IPS-18a (cell line): ENCODE measurements around the gene SLC39A13.

ENCODE experiments used
- H3K27ac ChIP-seq: one replicate; pipeline ENCODE4 v1.5.1; 2013; ENCODE audit warnings: low read length
- H3K27me3 ChIP-seq: one replicate; pipeline ENCODE4 v1.6.1; 2013; ENCODE audit warnings: mild to moderate bottlenecking, low read length; ENCODE audit not compliant: control insufficient read depth, insufficient read depth
- H3K36me3 ChIP-seq: one replicate; pipeline ENCODE4 v1.6.1; 2013; ENCODE audit warnings: low read depth, low read length; ENCODE audit not compliant: control insufficient read depth
- H3K4me1 ChIP-seq: one replicate; pipeline ENCODE4 v1.6.1; 2013; ENCODE audit warnings: low read depth, low read length; ENCODE audit not compliant: control insufficient read depth
- H3K4me3 ChIP-seq: one replicate; pipeline ENCODE4 v1.5.1; 2013; ENCODE audit warnings: low read length
- H3K9ac ChIP-seq: one replicate; pipeline ENCODE4 v1.6.1; 2013; ENCODE audit warnings: mild to moderate bottlenecking, low read length, moderate library complexity
- H3K9me3 ChIP-seq: one replicate; pipeline ENCODE4 v1.6.1; 2013; ENCODE audit warnings: low read depth, low read length; ENCODE audit not compliant: control insufficient read depth

SLC39A13 gene

DNA sequence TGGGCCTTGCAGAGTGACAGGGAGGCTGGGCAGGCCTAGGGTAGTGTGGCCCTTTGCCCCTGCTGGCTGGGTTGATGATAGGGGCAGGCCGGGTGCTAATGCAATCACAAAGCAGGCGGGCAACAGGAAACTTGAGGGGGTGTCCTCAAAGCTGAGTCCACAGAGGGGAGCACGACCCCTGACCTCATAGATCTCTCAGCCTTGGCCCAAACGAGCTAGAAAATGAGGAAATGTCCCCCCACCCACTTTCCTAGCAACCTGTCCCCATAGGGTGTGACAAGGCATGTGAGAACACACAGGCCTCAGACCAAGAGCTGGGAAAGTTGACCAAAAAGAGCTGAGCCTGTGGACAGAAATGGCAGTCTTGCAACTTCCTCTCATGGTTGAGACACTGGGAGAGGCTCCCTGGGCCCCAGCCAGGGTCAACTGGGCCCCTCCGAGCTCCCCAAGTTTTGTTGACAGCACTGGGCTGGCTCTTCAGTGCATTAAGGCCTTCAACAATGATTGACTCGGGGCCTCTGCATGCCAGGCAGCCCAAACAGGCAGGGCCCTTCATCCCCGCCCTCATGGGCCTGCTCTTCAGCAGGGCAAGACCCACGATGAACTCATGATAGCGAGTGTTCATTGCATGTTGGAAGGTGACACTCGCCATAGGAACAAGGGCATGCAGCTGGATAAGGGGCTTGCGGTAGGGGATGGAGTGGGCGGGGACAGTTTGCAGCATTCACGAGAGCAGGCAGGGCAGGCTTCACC lies 20.3 kb upstream of the SLC39A13 start:
- Histone ChIP-seq H3K4me1 (no peaks in the 10 kb centered on the region), H3K9ac (no peak overlapping the region), H3K9me3 (no peaks in the 10 kb centered on the region), H3K27ac (no peak overlapping the region), H3K27me3 (no peaks in the 10 kb centered on the region), H3K4me3 (no peak overlapping the region), H3K36me3 (no peaks in the 10 kb centered on the region)

- Histone ChIP-seq H3K9me3 (no peaks in the 10 kb centered on the region), H3K27me3 (no peaks in the 10 kb centered on the region), H3K27ac (no peak overlapping the region), H3K4me1 (no peaks in the 10 kb centered on the region), H3K9ac (no peak overlapping the region), H3K36me3 (no peaks in the 10 kb centered on the region), H3K4me3 (no peak overlapping the region)
These were observed 19.5 kb upstream of the SLC39A13 start for GRCh38 chr11:47388697-47389576.

DNA sequence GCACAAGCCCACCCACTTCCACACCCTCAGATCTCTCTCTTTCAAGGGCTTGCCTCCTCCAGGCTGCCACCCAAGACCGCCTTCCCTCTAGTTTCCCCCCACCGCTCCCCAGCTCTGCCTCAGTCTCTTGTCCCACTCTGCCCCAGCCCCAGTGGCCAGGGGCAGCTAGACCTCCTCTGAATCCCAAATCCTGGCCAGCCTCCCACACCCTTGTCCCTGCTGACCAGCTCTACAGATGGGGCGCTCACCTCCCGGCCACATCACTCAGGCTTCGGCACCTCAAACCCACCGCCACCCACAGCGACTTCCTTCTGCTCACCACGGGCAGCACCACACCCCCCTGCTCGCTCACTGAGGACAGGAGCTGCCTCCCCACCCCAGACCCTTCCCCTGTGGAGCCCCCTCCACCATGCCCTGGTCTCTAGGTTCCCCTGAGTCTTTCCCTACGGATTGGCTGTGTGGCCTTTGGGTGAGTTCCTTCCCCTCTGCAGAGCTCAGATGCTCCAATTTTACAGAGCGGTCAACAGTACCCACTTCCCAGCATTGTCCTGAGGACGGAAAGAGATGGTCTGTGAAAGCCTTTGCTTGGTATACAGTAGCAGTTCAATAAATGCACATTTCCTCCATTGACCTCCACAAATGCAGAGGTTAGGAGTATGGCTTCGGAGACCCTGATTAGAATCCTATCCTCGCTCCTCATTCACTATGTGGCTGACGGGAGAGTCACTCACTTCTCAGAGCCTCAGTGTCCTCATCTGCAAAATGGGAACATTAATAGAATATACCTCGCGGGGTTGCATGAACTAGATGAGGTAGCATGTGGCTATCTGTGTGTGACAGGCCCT lies 18.6 kb upstream of the SLC39A13 start:
- H3K4me3 ChIP-seq = no peak overlapping the region
- H3K4me1 ChIP-seq = no peaks in the 10 kb centered on the region
- H3K9me3 ChIP-seq = no peaks in the 10 kb centered on the region
- H3K27me3 ChIP-seq = no peaks in the 10 kb centered on the region
- no peak overlapping the region for H3K27ac ChIP-seq
- no peaks in the 10 kb centered on the region for H3K36me3 ChIP-seq
- H3K9ac ChIP-seq = no peak overlapping the region

GRCh38 chr11:47390422-47390760 lies 18.0 kb upstream of the SLC39A13 start:
- Histone ChIP-seq H3K4me3 (no peak overlapping the region), H3K4me1 (no peaks in the 10 kb centered on the region), H3K27ac (no peak overlapping the region), H3K9ac (no peak overlapping the region), H3K27me3 (no peaks in the 10 kb centered on the region), H3K36me3 (no peaks in the 10 kb centered on the region), H3K9me3 (no peaks in the 10 kb centered on the region)

DNA sequence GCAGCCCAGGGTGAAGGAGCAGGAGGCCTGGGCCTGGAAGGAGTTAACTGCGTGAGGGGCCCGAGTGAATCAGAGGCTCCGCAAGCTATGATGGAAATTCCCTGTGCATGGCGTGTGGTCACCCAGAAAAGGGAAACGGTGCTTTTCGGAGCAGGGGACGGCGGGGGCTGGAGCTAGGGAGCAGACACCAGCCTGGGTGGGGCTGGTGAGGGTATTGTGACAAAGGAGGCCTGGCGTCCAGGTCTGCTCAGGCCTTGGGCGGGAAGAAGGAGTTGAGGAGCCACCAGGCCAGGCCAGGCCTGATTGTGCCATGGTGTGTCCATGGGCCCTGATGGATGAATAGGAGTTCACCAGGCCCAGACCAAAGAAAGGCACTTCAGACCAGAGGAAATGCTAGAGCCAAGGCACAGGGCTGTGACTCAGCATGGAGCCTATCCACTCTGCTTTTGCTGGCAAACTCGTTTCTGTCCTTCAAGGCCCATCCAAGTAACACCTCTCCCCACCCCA lies 17.3 kb upstream of the SLC39A13 start:
- no peak overlapping the region for H3K27ac ChIP-seq
- no peaks in the 10 kb centered on the region for H3K27me3 ChIP-seq
- no peak overlapping the region for H3K9ac ChIP-seq
- no peaks in the 10 kb centered on the region for H3K4me1 ChIP-seq
- no peaks in the 10 kb centered on the region for H3K9me3 ChIP-seq
- H3K36me3 ChIP-seq = no peaks in the 10 kb centered on the region
- no peak overlapping the region for H3K4me3 ChIP-seq

- Histone ChIP-seq H3K4me3 (no peak overlapping the region), H3K36me3 (no peaks in the 10 kb centered on the region), H3K27me3 (no peaks in the 10 kb centered on the region), H3K27ac (no peak overlapping the region), H3K9ac (no peak overlapping the region), H3K9me3 (no peaks in the 10 kb centered on the region), H3K4me1 (no peaks in the 10 kb centered on the region)
These were observed 16.5 kb upstream of the SLC39A13 start for GRCh38 chr11:47391711-47392432.

- H3K4me3 ChIP-seq = no peak overlapping the region
- no peak overlapping the region for H3K27ac ChIP-seq
- H3K9ac ChIP-seq = no peak overlapping the region
- no peaks in the 10 kb centered on the region for H3K36me3 ChIP-seq
- H3K9me3 ChIP-seq = no peaks in the 10 kb centered on the region
- no peaks in the 10 kb centered on the region for H3K4me1 ChIP-seq
- no peaks in the 10 kb centered on the region for H3K27me3 ChIP-seq
These were observed 15.7 kb upstream of the SLC39A13 start for GRCh38 chr11:47392546-47393162.

DNA sequence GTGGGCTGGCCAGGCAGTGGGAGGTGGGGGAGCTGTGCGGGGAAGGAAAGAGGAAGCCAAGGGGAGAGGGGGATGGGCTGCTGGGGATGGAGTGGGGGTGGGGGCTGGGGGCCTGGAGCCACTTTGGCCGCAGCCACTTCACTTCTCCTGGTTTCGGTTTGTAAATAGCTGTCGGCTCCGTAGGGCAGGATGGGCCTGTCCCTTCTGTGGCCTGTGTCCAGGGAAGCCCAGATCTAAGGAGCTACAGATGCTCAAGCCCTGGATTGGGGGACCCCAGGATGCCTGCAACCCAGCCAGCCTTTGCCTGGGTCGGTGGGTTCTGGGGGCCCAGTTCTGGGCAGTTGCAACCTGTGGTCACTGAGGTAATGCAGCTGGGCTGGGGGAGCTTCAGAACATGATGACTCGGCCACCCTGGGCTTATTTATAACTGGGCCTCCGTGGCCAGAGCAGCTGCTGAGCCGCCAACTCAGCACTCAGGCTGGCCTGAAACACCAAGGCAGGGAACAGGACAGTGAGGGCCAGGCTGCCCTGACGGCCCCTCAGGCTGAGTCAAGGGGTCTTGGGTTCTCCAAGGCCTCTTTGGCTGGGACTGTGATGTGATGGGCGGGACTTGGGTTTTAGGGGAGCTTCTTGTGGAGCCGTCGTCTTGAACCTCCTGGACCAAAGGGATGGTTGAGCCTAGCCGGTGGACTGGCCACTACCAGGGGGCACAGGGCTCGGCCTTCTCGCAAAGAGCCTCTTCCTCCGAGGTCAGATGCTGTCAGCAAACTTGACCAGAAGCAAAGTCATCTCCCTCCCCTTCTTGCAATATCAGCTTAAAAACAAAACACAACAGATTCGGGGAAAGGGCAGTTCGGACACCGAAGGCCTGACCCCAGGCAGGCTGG lies 15.0 kb upstream of the SLC39A13 start:
- Histone ChIP-seq H3K9me3 (no peaks in the 10 kb centered on the region), H3K27ac (no peak overlapping the region), H3K27me3 (no peaks in the 10 kb centered on the region), H3K4me1 (no peaks in the 10 kb centered on the region), H3K4me3 (no peak overlapping the region), H3K36me3 (no peaks in the 10 kb centered on the region), H3K9ac (no peak overlapping the region)

GRCh38 chr11:47394050-47394321 lies 14.4 kb upstream of the SLC39A13 start:
- Histone ChIP-seq H3K27ac (no peak overlapping the region), H3K4me3 (no peak overlapping the region), H3K9me3 (no peaks in the 10 kb centered on the region), H3K9ac (no peak overlapping the region), H3K36me3 (no peaks in the 10 kb centered on the region), H3K27me3 (no peaks in the 10 kb centered on the region), H3K4me1 (no peaks in the 10 kb centered on the region)
